HepG2 (cell line): ENCODE data around the gene DNAJA3. TPM values are rescaled to one million over a fixed set of nuclear protein-coding genes. Genes with fewer than 3 reads are reported as not detected.
A peak's percentile ranks its signal among the peaks of the same experiment; 100 is the strongest.

Experiments used
- GPN1 ChIP-seq: sonication (generic); formaldehyde crosslinking; IDR thresholded peaks from 2 replicates; pipeline ENCODE4 v1.5.1; 2020; ENCODE audit warnings: missing genetic modification reagents, borderline replicate concordance
- JUNB ChIP-seq: sonication (generic); formaldehyde crosslinking; IDR thresholded peaks from 2 replicates; pipeline ENCODE4 v1.8.0; 2022; ENCODE audit warnings: missing genetic modification reagents, mild to moderate bottlenecking, borderline replicate concordance
- MAFF ChIP-seq: IDR thresholded peaks from 2 replicates; pipeline ENCODE4 v1.6.1; 2011; ENCODE audit warnings: low read depth, low read length, improper control_type of control experiment
- SP2 ChIP-seq: sonication (generic); formaldehyde crosslinking; IDR thresholded peaks from 2 replicates; pipeline ENCODE4 v1.5.1; 2020; ENCODE audit warnings: mild to moderate bottlenecking, missing genetic modification reagents
- SRY ChIP-seq: sonication (generic); formaldehyde crosslinking; IDR thresholded peaks from 2 replicates; pipeline ENCODE4 v1.8.0; 2022; ENCODE audit warnings: mild to moderate bottlenecking, missing genetic modification reagents
- THRA ChIP-seq: sonication (generic); formaldehyde crosslinking; IDR thresholded peaks from 2 replicates; pipeline ENCODE4 v1.4.0; 2020; ENCODE audit warnings: missing genetic modification reagents, borderline replicate concordance
- TP53 ChIP-seq: sonication (generic); formaldehyde crosslinking; conservative IDR thresholded peaks from 2 replicates; pipeline ENCODE4 v1.4.0; 2020; ENCODE audit warnings: missing genetic modification reagents
- ZNF138 ChIP-seq: sonication (generic); formaldehyde crosslinking; IDR thresholded peaks from 2 replicates; pipeline ENCODE4 v1.5.0; 2020; ENCODE audit warnings: mild to moderate bottlenecking, low read depth, missing genetic modification reagents
- ZNF142 ChIP-seq: sonication (generic); formaldehyde crosslinking; IDR thresholded peaks from 2 replicates; pipeline ENCODE4 v1.4.0; 2020; ENCODE audit warnings: missing genetic modification reagents
- ZNF713 ChIP-seq: sonication (generic); formaldehyde crosslinking; IDR thresholded peaks from 2 replicates; pipeline ENCODE4 v1.4.0; 2020; ENCODE audit warnings: mild to moderate bottlenecking, missing genetic modification reagents
- ZNF746 ChIP-seq: sonication (generic); formaldehyde crosslinking; IDR thresholded peaks from 2 replicates; pipeline ENCODE4 v1.8.0; 2022; ENCODE audit warnings: mild to moderate bottlenecking, missing genetic modification reagents
- ZNF781 ChIP-seq: sonication (generic); formaldehyde crosslinking; IDR thresholded peaks from 2 replicates; pipeline ENCODE4 v1.5.1; 2020; ENCODE audit warnings: borderline replicate concordance, mild to moderate bottlenecking, missing genetic modification reagents; ENCODE audit errors: not compliant biosample characterization
- polyA plus RNA-seq, 8 experiments: library from polyadenylated mRNA; depleted of rRNA in 3 of 8; stranded (reverse) in 7 of 8; unstranded in 1 of 8; fragments of >200 nt; fragmentation: Illumina TruSeq in 4 of 8; extraction: Trizol in 4 of 8; gene quantifications; 2 replicates each; pipeline versions ENCODE4 v1.2.1 to v1.2.3, GENCODE V29; 2011 to 2016; ENCODE audit warnings: low read depth in 4 of 8, missing spikeins in 1 of 8, mixed read lengths in 1 of 8; ENCODE audit not compliant: insufficient read depth in 1 of 8
- total RNA-seq, 5 experiments: library from RNA; depleted of rRNA; stranded (reverse); fragments of >200 nt; fragmentation: Illumina TruSeq; extraction: Trizol; gene quantifications; 2 replicates each; pipeline ENCODE4 v1.2.3, GENCODE V29; 2016; ENCODE audit warnings: low read depth in 1 of 5
- TF ChIP-seq, protein P1 (sequence below): sonication (generic); formaldehyde crosslinking; IDR thresholded peaks from 2 replicates; pipeline ENCODE4 v1.4.0; 2020; ENCODE audit warnings: missing genetic modification reagents
- TF ChIP-seq, protein P2 (sequence below): sonication (generic); formaldehyde crosslinking; IDR thresholded peaks from 2 replicates; pipeline ENCODE4 v1.4.0; 2020; ENCODE audit warnings: missing genetic modification reagents
- TF ChIP-seq, protein P3 (sequence below): IDR thresholded peaks from 2 replicates; pipeline ENCODE4 v1.6.1; 2016; ENCODE audit warnings: missing genetic modification reagents, missing compliant biosample characterization

DNAJA3 gene
- total and polyA plus RNA-seq, 2 of the 13 experiments (the other 11 are each of a cell fraction or from before 2014, with no cell fraction given), result 77.0 to 83.3 TPM

DNA sequence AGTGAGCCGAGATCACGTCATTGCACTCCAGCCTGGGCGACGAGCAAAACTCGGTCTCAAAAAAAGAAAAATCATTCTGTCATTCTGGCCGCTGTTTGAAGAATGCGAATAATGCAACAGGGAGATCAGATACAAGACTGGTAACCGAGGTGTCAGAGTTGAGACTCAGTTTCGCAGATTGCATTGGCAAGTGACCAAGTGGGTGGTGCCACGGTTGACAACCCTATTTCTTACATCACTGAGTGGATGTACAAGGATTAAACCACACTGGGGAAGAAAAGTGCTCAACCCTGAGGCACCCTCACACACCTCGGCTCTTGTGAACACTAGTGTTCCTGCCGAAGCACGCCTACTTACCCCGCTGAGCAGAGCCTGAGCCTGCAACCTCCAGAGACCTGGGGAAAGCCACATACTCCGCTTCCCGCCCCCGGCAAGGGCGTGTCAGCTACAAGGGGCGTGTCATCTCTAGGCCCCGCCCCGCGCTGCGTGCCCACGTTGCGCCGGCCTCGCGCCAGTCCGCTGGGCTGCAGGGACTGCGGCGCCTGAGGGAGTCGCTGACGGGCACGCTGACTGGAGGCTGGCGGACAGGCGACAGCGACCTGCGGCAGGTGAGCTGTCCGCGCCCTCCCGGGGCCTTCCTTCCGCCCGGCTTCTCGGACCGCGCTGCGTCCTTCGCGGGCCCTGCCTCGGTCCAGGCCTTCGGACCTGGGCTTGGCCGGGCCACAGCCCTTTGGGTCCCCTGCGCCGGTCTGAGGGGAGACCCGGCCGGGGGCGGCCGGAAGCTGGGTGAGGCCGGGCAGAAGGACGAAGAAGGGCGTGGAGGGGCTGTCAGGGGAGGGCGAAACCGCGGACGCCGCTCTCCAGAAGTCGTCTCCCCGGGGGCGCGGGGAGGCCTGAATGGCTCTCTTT is 50.5 kb downstream of the DNAJA3 start, which contains the start of gene HMOX2 (continued):
- TF ChIP-seq ZNF142 (peak; percentile 50; the same call in 1 of the 2 replicates), ZNF746 (peak; percentile 45; the same call in 1 of the 2 replicates), ZNF781 (CRISPR knock-in tag) (no peak), MAFF (no peak), TP53 (CRISPR knock-in tag) (no peak), ZNF713 (peak; percentile 84; the same call in 1 of the 2 replicates), JUNB (CRISPR knock-in tag) (no peak), THRA (CRISPR knock-in tag) (peak; percentile 70; the same call in 1 of the 2 replicates), SRY (CRISPR knock-in tag) (peak; percentile 98), GPN1 (CRISPR knock-in tag) (0 out of 2 replicates have a peak, but pooled peaks have one; percentile 37), SP2 (CRISPR knock-in tag) (no peak), ZNF138 (peak; percentile 36; the same call in 1 of the 2 replicates)
- TF ChIP-seq, protein P1, sequence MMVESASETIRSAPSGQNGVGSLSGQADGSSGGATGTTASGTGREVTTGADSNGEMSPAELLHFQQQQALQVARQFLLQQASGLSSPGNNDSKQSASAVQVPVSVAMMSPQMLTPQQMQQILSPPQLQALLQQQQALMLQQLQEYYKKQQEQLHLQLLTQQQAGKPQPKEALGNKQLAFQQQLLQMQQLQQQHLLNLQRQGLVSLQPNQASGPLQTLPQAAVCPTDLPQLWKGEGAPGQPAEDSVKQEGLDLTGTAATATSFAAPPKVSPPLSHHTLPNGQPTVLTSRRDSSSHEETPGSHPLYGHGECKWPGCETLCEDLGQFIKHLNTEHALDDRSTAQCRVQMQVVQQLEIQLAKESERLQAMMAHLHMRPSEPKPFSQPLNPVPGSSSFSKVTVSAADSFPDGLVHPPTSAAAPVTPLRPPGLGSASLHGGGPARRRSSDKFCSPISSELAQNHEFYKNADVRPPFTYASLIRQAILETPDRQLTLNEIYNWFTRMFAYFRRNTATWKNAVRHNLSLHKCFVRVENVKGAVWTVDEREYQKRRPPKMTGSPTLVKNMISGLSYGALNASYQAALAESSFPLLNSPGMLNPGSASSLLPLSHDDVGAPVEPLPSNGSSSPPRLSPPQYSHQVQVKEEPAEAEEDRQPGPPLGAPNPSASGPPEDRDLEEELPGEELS (CRISPR knock-in tag), result 0 out of 2 replicates have a peak, but pooled peaks have one; percentile 27
- TF ChIP-seq, protein P2, sequence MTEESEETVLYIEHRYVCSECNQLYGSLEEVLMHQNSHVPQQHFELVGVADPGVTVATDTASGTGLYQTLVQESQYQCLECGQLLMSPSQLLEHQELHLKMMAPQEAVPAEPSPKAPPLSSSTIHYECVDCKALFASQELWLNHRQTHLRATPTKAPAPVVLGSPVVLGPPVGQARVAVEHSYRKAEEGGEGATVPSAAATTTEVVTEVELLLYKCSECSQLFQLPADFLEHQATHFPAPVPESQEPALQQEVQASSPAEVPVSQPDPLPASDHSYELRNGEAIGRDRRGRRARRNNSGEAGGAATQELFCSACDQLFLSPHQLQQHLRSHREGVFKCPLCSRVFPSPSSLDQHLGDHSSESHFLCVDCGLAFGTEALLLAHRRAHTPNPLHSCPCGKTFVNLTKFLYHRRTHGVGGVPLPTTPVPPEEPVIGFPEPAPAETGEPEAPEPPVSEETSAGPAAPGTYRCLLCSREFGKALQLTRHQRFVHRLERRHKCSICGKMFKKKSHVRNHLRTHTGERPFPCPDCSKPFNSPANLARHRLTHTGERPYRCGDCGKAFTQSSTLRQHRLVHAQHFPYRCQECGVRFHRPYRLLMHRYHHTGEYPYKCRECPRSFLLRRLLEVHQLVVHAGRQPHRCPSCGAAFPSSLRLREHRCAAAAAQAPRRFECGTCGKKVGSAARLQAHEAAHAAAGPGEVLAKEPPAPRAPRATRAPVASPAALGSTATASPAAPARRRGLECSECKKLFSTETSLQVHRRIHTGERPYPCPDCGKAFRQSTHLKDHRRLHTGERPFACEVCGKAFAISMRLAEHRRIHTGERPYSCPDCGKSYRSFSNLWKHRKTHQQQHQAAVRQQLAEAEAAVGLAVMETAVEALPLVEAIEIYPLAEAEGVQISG, result peak; percentile 79
- TF ChIP-seq, protein P3, sequence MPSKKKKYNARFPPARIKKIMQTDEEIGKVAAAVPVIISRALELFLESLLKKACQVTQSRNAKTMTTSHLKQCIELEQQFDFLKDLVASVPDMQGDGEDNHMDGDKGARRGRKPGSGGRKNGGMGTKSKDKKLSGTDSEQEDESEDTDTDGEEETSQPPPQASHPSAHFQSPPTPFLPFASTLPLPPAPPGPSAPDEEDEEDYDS, result peak; percentile 88
